Measurements from ENCODE around the gene MYT1. TPM values are rescaled to one million over a fixed set of nuclear protein-coding genes. Genes with fewer than 3 reads are reported as not detected.

MYT1 gene
- total RNA-seq, 1 donor from 2014 or later = 1.2 TPM

DNA sequence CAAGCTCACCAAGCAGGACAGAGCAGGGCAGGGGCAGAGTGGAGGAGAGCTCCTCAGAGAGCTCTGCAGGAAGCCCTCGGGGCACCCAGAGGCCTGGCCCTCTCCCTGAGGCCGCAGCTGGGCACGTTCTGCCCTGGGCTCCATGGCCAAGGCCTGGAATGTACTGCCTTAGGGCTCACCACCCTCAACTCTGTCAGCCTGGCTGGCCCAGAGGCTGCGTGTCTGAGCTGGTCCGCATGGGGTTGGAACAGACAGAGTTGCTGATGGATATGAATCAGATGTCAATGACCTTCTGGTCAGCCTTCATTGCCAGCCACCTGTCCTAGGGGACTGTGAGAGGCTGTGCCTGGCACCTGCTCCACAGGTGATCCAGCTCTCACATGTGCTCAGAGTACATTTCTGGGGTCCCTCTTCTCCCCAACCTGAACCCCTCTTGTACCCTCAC is 58.1 kb downstream of the MYT1 start:
- H3K4me1 Mint-ChIP-seq = peaks cover 41% of the 10 kb centered on the region
- H3K4me3 ChIP-seq = no peak overlapping the region
- H3K27ac Mint-ChIP-seq = no peak overlapping the region
- TF ChIP-seq EZH2phosphoT487 (IDR thresholded peaks at IDR 0.05) = no peak
- TF ChIP-seq, protein P1, sequence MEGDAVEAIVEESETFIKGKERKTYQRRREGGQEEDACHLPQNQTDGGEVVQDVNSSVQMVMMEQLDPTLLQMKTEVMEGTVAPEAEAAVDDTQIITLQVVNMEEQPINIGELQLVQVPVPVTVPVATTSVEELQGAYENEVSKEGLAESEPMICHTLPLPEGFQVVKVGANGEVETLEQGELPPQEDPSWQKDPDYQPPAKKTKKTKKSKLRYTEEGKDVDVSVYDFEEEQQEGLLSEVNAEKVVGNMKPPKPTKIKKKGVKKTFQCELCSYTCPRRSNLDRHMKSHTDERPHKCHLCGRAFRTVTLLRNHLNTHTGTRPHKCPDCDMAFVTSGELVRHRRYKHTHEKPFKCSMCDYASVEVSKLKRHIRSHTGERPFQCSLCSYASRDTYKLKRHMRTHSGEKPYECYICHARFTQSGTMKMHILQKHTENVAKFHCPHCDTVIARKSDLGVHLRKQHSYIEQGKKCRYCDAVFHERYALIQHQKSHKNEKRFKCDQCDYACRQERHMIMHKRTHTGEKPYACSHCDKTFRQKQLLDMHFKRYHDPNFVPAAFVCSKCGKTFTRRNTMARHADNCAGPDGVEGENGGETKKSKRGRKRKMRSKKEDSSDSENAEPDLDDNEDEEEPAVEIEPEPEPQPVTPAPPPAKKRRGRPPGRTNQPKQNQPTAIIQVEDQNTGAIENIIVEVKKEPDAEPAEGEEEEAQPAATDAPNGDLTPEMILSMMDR (IDR thresholded peaks at IDR 0.05) = no peak
- no peak for TF ChIP-seq EZH2 (IDR thresholded peaks at IDR 0.05)
- H3K9ac ChIP-seq = no peak overlapping the region
- no peak overlapping the region for H3K4me3 Mint-ChIP-seq
- H3K27me3 Mint-ChIP-seq (ENCODE audit: insufficient read depth, low read depth) = peaks cover 8% of the 10 kb centered on the region
- no peaks in the 10 kb centered on the region for H3K9me3 Mint-ChIP-seq
- no peaks in the 10 kb centered on the region for H3K79me2 ChIP-seq (ENCODE audit: low read depth)
- no peaks in the 10 kb centered on the region for H4K20me1 ChIP-seq (ENCODE audit: low read depth)
- H3K4me2 ChIP-seq = no peak overlapping the region
- H3K27ac ChIP-seq = no peak overlapping the region
- H3K4me1 ChIP-seq = peaks cover 10% of the 10 kb centered on the region
- no peaks in the 10 kb centered on the region for H3K36me3 ChIP-seq
- no peaks in the 10 kb centered on the region for H3K9me3 ChIP-seq (ENCODE audit: low read depth)
- H3F3A ChIP-seq (ENCODE audit: low read depth) = no peaks in the 10 kb centered on the region
- H2AFZ ChIP-seq (replicated peaks) = no peak overlapping the region
- H3K36me3 Mint-ChIP-seq = no peaks in the 10 kb centered on the region
- H3K27me3 ChIP-seq = no peaks in the 10 kb centered on the region
- no peak for DNase-seq (ENCODE audit: low spot score)

DNA sequence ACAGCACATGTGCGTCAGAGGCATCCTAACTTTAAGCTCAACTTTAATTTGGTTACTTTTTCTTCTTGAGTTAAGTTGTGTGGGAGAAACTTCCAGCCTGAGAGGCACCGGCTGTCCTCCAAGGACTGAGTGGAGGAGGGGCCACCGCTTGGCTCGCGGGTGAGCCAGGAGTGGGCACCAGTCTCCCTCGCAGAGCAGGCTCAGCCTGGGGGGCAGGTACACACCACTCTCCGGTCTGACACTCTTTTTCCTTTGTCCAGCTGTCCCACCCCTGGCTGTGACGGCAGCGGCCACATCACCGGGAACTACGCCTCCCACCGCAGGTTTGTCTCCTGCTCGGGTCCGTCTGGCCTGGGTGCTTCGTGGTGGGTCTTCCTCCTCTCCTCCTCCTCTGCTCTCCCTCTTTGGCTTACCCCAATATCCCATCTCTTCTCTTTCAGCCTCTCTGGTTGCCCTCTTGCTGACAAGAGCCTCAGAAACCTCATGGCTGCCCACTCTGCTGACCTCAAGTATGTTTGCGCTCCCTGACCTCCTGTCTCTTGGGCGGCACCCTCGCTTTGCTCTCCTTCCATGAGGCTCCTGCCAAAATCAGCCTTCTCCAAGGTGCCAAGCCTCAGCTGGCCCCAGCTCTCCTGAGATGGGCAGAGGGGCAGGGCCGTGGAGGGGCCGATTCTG is 58.7 kb downstream of the MYT1 start:
- Mint-ChIP-seq H3K4me1 (peaks cover 41% of the 10 kb centered on the region), H3K9me3 (no peaks in the 10 kb centered on the region), H3K27me3 (ENCODE audit: insufficient read depth, low read depth) (peaks cover 8% of the 10 kb centered on the region), H3K27ac (peak overlapping the region; percentile 74), H3K36me3 (no peaks in the 10 kb centered on the region), H3K4me3 (no peak overlapping the region)
- Histone ChIP-seq H3K9me3 (ENCODE audit: low read depth) (no peaks in the 10 kb centered on the region), H3K79me2 (ENCODE audit: low read depth) (no peaks in the 10 kb centered on the region), H3K4me3 (no peak overlapping the region), H3K4me1 (peaks cover 10% of the 10 kb centered on the region), H3K9ac (no peak overlapping the region), H3K27ac (no peak overlapping the region), H2AFZ (replicated peaks) (no peak overlapping the region), H4K20me1 (ENCODE audit: low read depth) (no peaks in the 10 kb centered on the region), H3K4me2 (peak overlapping the region; percentile 40), H3K27me3 (no peaks in the 10 kb centered on the region), H3F3A (ENCODE audit: low read depth) (no peaks in the 10 kb centered on the region), H3K36me3 (no peaks in the 10 kb centered on the region)
- no peak for DNase-seq (ENCODE audit: low spot score)
- TF ChIP-seq EZH2phosphoT487 (IDR thresholded peaks at IDR 0.05) = no peak
- TF ChIP-seq EZH2 (IDR thresholded peaks at IDR 0.05) = no peak

DNA sequence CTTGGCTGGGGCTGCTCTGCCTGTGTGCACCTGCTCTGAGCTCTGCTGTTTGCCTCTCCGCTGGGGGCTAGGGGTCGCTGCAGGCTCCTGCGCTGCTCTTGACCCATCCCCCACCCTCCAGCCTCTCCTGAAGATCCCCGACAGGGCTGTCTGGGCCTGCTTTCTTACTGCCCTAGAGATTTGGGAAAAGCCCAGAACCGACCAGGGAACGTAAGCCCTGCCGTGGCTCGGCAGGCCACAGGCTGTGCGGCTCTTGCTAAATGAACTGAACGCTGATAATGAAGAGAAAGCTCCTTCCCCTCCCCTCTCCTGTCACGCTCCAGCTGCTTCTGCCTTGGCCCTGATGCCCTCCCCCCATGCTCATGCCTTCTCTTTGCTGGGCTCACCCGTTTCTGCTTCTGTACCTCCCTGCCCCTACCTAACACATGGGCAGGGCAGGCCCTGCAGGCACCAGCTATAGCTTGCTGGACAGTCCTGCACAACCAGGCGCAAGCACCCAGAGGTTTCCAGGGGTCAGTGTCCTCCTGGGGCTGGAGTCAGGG is 59.3 kb downstream of the MYT1 start:
- H2AFZ ChIP-seq (replicated peaks) = peak overlapping the region; percentile 14

More for the DNA sequence above, 59.3 kb downstream of the MYT1 start:
- Histone ChIP-seq H3K4me1 (peaks cover 10% of the 10 kb centered on the region), H3K9me3 (ENCODE audit: low read depth) (no peaks in the 10 kb centered on the region), H3K36me3 (no peaks in the 10 kb centered on the region), H3K27ac (no peak overlapping the region), H4K20me1 (ENCODE audit: low read depth) (no peaks in the 10 kb centered on the region), H3K4me2 (peak overlapping the region; percentile 40), H3K9ac (no peak overlapping the region), H3K27me3 (no peaks in the 10 kb centered on the region), H3K79me2 (ENCODE audit: low read depth) (no peaks in the 10 kb centered on the region), H3F3A (ENCODE audit: low read depth) (no peaks in the 10 kb centered on the region), H3K4me3 (no peak overlapping the region)
- TF ChIP-seq, protein P1 (IDR thresholded peaks at IDR 0.05) = peak; percentile 75
- TF ChIP-seq EZH2phosphoT487 (IDR thresholded peaks at IDR 0.05) (no peak), EZH2 (IDR thresholded peaks at IDR 0.05) (no peak)
- Mint-ChIP-seq H3K4me3 (peak overlapping the region; percentile 64), H3K27ac (peak overlapping the region; percentile 74), H3K27me3 (ENCODE audit: insufficient read depth, low read depth) (peaks cover 8% of the 10 kb centered on the region), H3K4me1 (peaks cover 41% of the 10 kb centered on the region), H3K36me3 (no peaks in the 10 kb centered on the region), H3K9me3 (no peaks in the 10 kb centered on the region)
- DNase-seq (ENCODE audit: low spot score) = peak; percentile 90

Data from neural progenitor cell (in vitro differentiated cells).